Measurements from ENCODE around the gene IL18. TPM values are rescaled to one million over a fixed set of nuclear protein-coding genes. Genes with fewer than 3 reads are reported as not detected.
"Not testable (repeated sequence)": the region's sequence is repeated elsewhere in the genome, so short reads cannot be mapped to it uniquely, and the experiment has no call there.

IL18 gene
- total RNA-seq, 1 experiment from 2014 or later: 68.3 TPM

DNA sequence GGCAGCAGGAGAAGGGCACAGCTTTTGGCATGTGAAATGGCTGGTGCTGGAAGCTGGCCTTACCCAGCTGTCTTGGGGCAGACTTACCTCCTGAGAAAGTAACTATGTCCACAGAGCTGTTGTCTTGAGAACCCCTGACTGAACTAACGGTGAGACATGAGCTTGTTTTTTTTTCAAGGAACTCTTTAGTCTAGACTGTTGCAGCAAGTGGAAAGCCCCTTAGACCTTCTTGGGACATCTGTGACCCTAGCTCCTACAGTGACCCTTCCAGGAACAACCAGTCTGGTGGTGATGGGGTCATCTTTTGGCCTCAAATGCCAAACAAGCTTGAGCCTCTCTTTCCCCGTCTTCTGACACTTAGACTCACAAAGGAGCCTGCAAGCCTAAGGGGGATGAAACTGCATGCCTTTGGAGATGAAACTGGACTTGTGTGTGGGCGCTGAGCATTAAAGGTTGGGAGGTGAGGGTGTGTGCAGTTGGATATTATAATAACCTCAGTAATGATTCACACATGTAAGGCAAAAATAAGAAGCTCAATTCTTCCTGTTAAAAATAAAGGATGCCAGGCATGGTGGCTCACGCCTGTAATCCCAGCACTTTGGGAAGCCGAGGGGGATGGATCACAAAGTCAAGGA lies 41.8 kb downstream of the IL18 start:
- DNase-seq (ENCODE audit: low spot score): no peak

DNA sequence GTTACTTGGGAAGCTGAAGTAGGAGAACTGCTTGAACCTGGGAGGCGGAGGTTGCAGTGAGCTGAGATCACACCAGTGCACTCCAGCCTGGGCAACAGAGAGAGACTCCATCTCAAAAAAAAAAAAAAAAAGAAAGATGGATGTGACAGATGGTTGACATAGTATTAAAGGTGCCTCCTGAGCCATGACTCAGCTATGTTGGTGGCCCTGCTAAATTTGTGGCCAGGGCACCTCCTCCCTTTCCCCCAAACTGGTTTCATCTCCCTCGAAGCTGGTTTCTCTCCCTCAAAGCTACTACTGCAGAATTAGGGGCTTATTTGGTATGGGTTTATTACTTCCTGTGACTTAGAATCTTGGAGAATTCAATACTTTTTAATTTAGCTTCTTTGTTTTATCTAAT lies 45.7 kb downstream of the IL18 start:
- no peak for DNase-seq (ENCODE audit: low spot score)

DNA sequence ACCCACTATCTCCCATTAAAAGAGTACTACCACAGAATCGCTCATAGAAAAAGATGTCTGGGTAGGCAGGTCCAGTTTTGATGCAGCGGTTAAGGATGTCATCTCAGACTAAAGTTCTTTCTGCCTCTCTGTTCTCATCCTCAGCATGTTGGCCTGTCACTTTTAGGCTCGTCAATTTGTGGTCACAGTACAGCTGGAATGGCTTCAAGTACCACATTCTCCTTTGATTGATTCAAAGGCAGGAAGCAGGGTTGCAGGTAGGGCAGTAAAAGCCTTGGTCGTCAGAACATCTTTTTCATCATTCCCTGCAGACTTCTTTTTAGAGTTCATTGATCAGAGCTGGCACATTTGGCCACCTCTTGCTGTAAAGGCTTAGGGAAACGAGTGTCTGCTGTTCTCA lies 48.5 kb downstream of the IL18 start:
- no peak for DNase-seq (ENCODE audit: low spot score)

DNA sequence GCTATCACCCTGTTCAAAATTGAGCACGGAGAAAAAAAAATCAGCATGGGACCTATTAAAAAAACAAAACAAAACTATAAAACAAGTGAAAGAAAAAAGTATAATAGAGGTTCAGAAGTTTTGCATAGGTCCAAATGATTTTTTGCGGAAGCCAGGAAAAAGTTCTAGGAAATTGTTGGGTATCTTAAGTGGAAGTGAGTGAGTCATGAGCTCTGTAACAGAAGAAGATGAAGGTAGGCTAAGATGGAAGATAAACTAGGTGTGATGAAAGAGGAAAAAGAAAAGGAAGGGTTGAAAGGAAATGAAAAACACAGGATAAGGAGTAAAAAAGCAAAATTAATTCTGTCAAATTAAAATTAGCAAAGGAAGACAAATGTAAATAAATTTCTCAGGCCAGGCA lies 49.4 kb downstream of the IL18 start:
- DNase-seq (ENCODE audit: low spot score): no peak

DNA sequence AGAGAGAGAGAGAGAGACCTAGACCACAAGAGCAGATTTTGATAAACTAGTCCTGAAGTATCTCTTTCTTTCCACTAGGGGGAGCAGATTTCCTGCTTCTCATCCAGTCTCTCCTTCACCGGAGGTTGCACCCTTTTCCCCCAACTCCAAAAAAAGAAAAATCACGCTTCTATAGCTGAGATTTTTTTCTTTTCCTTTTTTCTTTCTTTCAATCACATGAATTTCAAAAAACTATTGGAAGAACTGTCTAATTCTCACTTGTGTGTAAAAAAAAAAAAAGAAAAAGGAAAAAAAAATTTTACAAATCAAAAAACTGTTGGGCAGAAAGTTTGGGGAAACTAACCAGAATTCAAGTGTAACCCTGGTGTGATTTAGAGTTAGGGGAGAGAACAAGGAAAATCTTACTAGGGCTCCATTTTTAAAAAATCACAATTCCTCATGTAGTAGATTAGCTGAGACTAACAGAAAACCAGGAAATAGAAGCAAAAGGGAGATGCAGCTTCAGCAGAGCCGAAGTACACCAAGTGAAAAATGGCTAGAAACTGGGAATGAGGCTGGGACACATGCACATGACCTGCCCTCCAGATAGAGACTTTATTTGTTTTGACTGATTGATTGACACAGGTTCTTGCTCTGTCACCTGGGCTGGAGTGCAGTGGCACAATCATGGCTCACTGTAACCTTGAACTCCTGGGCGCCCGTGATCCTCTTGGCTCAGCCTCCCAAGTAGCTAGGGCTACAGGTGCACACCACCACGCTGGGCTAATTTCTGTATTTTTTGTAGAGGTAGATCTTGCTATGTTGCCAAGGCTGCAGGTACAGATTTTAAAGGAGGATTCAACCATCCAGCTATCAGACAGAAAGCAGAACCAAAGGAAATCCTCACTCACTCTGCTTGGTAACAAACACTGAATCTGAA lies 50.1 kb downstream of the IL18 start:
- DNase-seq (ENCODE audit: low spot score): peak; percentile 69

DNA sequence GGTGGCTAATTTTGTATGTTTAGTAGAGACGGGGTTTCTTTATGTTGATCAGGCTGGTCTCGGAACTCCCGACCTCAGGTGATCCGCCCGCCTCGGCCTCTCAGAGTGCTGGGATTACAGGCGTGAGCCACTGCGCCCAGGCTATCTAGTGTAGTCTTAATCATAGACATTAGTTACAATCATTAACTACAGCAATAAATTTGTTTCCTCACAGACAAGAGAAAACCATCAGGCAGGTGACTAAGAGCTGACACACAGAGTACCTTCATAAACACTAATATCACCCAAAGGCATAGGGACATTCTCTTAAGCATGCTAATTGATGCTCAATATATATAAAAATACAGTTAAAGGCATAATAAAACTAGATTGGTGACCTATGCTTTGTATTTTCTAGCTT lies 57.8 kb downstream of the IL18 start:
- no peak for DNase-seq (ENCODE audit: low spot score)

DNA sequence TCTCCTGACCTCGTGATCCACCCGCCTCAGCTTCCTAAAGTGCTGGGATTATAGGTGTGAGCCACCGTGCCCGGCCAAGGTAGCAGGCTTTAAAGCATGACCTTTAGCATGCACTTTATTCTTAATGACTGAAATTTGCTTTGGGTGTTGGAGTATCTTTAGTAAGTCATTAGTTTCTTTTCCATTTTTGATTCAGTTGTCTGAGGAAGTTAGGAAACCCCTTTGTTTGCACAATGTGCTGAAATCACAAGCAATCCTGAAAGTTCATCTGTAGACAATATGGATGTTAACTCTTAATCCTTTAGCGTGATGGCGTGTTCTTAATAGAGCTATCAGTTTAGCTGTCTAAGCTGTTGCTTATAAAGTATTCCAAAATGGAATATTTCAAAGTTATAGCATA lies 60.4 kb downstream of the IL18 start:
- DNase-seq (ENCODE audit: low spot score): no peak

DNA sequence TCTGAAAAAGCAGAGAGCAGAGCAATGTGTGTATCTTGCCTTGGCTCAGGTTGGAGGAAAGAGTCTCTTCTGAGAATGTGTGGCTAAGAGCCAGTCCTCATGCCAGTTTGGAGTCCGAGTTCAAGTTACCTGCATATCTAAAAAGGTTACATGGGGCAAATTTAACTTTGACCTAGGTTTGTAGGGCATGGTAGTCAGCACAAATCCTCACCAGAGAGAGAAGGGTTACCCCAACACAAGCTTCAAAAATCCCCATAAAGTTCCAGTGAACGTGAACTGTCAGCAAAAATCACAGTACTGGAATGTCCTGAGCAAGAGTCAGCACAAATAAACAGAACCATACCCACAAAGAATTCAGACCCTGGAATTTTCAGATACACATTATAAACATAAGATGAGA lies 63.4 kb downstream of the IL18 start:
- DNase-seq (ENCODE audit: low spot score): no peak

DNA sequence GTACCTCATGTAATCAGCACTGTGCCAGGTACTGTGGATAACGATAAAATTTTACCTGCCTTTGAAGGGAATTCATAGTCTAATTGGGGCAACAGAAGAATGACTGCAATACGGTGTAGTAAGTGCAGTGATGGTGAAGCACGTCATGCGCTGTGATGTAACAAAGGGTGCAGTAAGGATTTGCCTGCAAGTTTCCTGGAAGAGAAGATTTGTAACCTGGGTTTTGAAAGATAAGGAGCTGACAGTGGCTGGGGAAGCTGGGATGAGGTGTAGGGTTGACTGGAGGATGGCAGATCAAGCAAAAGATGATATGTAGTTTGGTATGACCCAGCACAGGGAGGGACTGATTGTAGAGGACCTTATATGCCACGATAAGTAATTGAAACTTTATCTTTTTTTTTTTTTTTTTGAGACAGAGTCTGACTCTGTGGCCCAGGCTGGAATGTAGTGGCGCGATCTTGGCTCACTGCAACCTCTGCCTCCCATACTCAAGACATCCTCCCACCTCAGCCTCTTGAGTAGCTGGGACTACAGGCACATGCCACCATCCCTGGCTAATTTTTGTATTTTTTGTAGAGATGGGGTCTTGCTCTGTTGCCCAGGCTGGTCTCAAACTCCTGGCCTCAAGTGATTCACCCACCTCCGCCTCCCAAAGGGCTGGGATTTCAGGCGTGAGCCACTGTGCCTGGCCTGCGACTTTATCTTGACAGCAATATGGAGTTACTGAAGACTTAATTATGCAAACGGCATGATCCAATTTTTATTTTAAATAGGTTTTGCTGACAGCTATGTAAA lies 66.0 kb downstream of the IL18 start:
- no peak for DNase-seq (ENCODE audit: low spot score)

DNA sequence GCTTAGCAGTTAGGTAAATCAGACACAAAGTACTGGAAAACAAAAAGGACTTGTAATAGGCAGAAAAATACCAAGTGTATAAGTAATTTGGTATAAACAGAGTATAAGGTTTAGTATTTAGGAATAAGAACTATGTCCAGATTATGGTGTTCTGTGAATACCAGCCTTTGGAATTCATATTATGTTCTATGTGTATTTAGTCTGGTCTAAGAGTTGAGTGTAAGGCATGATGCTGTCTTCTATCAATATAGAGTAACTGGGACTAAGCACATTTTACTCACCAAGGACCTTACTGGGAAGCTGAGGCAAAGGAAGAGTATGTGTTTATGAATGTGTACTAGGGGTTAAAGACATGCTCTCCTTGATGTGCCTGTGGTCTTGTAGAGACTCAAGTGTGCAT lies 67.7 kb downstream of the IL18 start:
- DNase-seq (ENCODE audit: low spot score): no peak

DNA sequence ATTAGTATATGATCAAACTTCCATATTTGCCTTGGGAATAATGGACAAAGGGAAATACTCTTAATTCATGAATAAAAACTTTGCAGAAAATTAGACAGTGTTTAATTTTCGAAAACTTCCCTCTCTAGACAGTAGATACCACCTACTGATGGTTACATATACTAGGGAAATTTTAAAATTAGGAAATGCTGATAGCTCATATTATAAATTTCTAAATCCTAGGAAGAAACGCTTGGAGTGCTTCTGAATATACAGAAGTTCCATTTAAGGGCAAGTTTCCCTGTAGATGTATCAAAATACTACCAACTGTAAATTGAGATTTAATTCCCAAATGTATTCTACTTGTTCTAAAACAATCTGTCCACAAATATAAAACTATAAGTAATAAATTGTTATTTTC lies 68.6 kb downstream of the IL18 start:
- DNase-seq (ENCODE audit: low spot score): not testable (repeated sequence)

Other genes with a start within 250 kb of the IL18 start
- gene C11orf52, start 245.2 kb downstream of the IL18 start, total RNA-seq (2014; rRNA removed; shearing (Covaris generic)): not detected in 2 replicates
- 6.2 and 6.9 TPM in 2 replicates for gene DIXDC1, start 226.8 kb downstream of the IL18 start, total RNA-seq (2014; rRNA removed; shearing (Covaris generic))
- 35.1 and 40.6 TPM in 2 replicates for gene DLAT, start 138.7 kb downstream of the IL18 start, total RNA-seq (2014; rRNA removed; shearing (Covaris generic))
- gene PIH1D2, start 90.1 kb downstream of the IL18 start, total RNA-seq (2014; rRNA removed; shearing (Covaris generic)): 3.3 and 3.4 TPM in 2 replicates
- 18.3 and 19.0 TPM in 2 replicates for gene NKAPD1, start 89.8 kb downstream of the IL18 start, total RNA-seq (2014; rRNA removed; shearing (Covaris generic))
- 56.7 and 61.3 TPM in 2 replicates for gene TIMM8B, start 77.3 kb downstream of the IL18 start, total RNA-seq (2014; rRNA removed; shearing (Covaris generic))
- 109 and 124 TPM in 2 replicates for gene SDHD, start 77.2 kb downstream of the IL18 start, total RNA-seq (2014; rRNA removed; shearing (Covaris generic))
- not detected in 2 replicates for gene TEX12, start 3.3 kb upstream of the IL18 start, total RNA-seq (2014; rRNA removed; shearing (Covaris generic))
- gene BCO2, start 11.4 kb upstream of the IL18 start, total RNA-seq (2014; rRNA removed; shearing (Covaris generic)): 0.10 TPM in 1 of 2 replicates, not detected in the other
- gene PTS, start 62.3 kb upstream of the IL18 start, total RNA-seq (2014; rRNA removed; shearing (Covaris generic)): 33.0 and 51.8 TPM in 2 replicates
- not detected in 2 replicates for gene PLET1, start 96.8 kb upstream of the IL18 start, total RNA-seq (2014; rRNA removed; shearing (Covaris generic))